ENCODE measurements around the gene ERC2.

The ERC2 gene

GRCh38 chr3:55564726-55565125, 903.5 kb downstream of the ERC2 start:
- no peak for DNase-seq

GRCh38 chr3:55562700-55563099, 905.6 kb downstream of the ERC2 start:
- no peak for DNase-seq

GRCh38 chr3:55559500-55560423, 908.5 kb downstream of the ERC2 start:
- no peak for DNase-seq

- DNase-seq = peak; percentile 74
Observed at GRCh38 chr3:55558316-55558715, 910.0 kb downstream of the ERC2 start.

- DNase-seq = no peak
Observed at GRCh38 chr3:55557549-55557948, 910.7 kb downstream of the ERC2 start.

GRCh38 chr3:55556619-55557537, 911.4 kb downstream of the ERC2 start:
- DNase-seq = peak; percentile 61

GRCh38 chr3:55555873-55556618, 912.2 kb downstream of the ERC2 start:
- no peak for DNase-seq

GRCh38 chr3:55554634-55555425, 913.4 kb downstream of the ERC2 start:
- DNase-seq = peak; percentile 37

- DNase-seq = no peak
Observed at GRCh38 chr3:55551644-55552043, 916.6 kb downstream of the ERC2 start.

- peak; percentile 80 for DNase-seq
Observed at GRCh38 chr3:55549177-55549576, 919.1 kb downstream of the ERC2 start.

GRCh38 chr3:55546866-55547669, 921.2 kb downstream of the ERC2 start:
- no peak for DNase-seq

GRCh38 chr3:55545995-55546394, 922.3 kb downstream of the ERC2 start:
- no peak for DNase-seq

- no peak for DNase-seq
Observed at GRCh38 chr3:55544219-55544618, 924.0 kb downstream of the ERC2 start.

- no peak for DNase-seq
Observed at GRCh38 chr3:55543181-55543614, 925.1 kb downstream of the ERC2 start.

- no peak for DNase-seq
Observed at GRCh38 chr3:55541456-55541855, 926.8 kb downstream of the ERC2 start.

GRCh38 chr3:55541016-55541415, 927.3 kb downstream of the ERC2 start:
- no peak for DNase-seq

- DNase-seq = no peak
Observed at GRCh38 chr3:55540579-55540978, 927.7 kb downstream of the ERC2 start.

- no peak for DNase-seq
Observed at GRCh38 chr3:55538158-55538557, 930.1 kb downstream of the ERC2 start.

- no peak for DNase-seq
Observed at GRCh38 chr3:55537563-55537962, 930.7 kb downstream of the ERC2 start.

GRCh38 chr3:55537129-55537528, 931.1 kb downstream of the ERC2 start:
- DNase-seq = no peak

- no peak for DNase-seq
Observed at GRCh38 chr3:55534876-55535275, 933.4 kb downstream of the ERC2 start.

Measured in fibroblast of upper back skin (primary cell).